PC-3 (cell line): ENCODE data around the gene TESMIN. TPM values are rescaled to one million over a fixed set of nuclear protein-coding genes. Genes with fewer than 3 reads are reported as not detected.

Source experiments
- ATAC-seq: fragments of 200-7000 bp; cut with Tn5 transposase; 2 replicates; pipeline ENCODE4 v1.9.1; 2020; ENCODE audit warnings: mild to moderate bottlenecking, moderate library complexity
- BruUV-seq: library from RNA; stranded (reverse); fragments of 400-500 nt; replicated peaks from 2 replicates; lab custom pipeline; 2021; lab: Mats Ljungman, UMichigan
- CTCF ChIA-PET: fragments of 300-600 bp; sonication (Branson Sonifier 250); formaldehyde crosslinking; loops from one replicate; lab custom pipeline; 2022; ENCODE audit warnings: antibody characterized with exemption; lab: Charles Lee
- POLR2A ChIA-PET: fragments of 300-600 bp; sonication (Branson Sonifier 250); formaldehyde crosslinking; loops from one replicate; lab custom pipeline; 2022; ENCODE audit warnings: antibody characterized with exemption; ENCODE audit not compliant: unreplicated experiment; lab: Charles Lee
- DNase-seq: peaks from one replicate; pipeline ENCODE4 v3.0.0-alpha.2; 2015
- H2AFZ ChIP-seq: fragments of 300-600 bp; sonication (generic); 2 replicates; pipeline ENCODE4 v1.6.0; 2016; ENCODE audit warnings: antibody characterized with exemption, low read length
- H3F3A ChIP-seq: fragments of 300-600 bp; sonication (generic); one replicate; pipeline ENCODE4 v1.6.0; 2017; ENCODE audit warnings: antibody characterized with exemption, low read length, control low read depth, mild to moderate bottlenecking; ENCODE audit not compliant: unreplicated experiment
- H3K27ac ChIP-seq: fragments of 300-600 bp; sonication (generic); 2 replicates; pipeline ENCODE4 v1.5.1; 2016; ENCODE audit warnings: mild to moderate bottlenecking, low read length
- H3K27me3 ChIP-seq: fragments of 300-600 bp; sonication (generic); 2 replicates; pipeline ENCODE4 v1.6.1; 2016; ENCODE audit warnings: low read length, mixed read lengths
- H3K36me3 ChIP-seq: fragments of 300-600 bp; sonication (generic); 2 replicates; pipeline ENCODE4 v1.6.1; 2016; ENCODE audit warnings: low read depth, mixed run types, low read length, mixed read lengths
- H3K4me1 ChIP-seq: fragments of 300-600 bp; sonication (generic); 2 replicates; pipeline ENCODE4 v1.5.1; 2016; ENCODE audit warnings: low read length; ENCODE audit not compliant: insufficient read depth
- H3K4me2 ChIP-seq: fragments of 300-600 bp; sonication (generic); 2 replicates; pipeline ENCODE4 v1.6.0; 2016; ENCODE audit warnings: low read length
- H3K4me3 ChIP-seq: fragments of 300-600 bp; sonication (generic); 2 replicates; pipeline ENCODE4 v1.5.1; 2016; ENCODE audit warnings: mild to moderate bottlenecking, low read length, mixed read lengths
- H3K79me2 ChIP-seq: fragments of 300-600 bp; sonication (generic); 2 replicates; pipeline ENCODE4 v1.6.1; 2017; ENCODE audit warnings: low read length, mixed read lengths
- H3K9ac ChIP-seq: fragments of 300-600 bp; sonication (generic); 2 replicates; pipeline ENCODE4 v1.6.0; 2016; ENCODE audit warnings: mild to moderate bottlenecking, low read length
- H3K9me2 ChIP-seq: fragments of 300-600 bp; sonication (generic); replicated peaks from 2 replicates; pipeline ENCODE4 v1.6.1; 2016; ENCODE audit warnings: mixed run types, low read length, mixed read lengths
- H3K9me3 ChIP-seq: fragments of 300-600 bp; sonication (generic); 2 replicates; pipeline ENCODE4 v1.6.1; 2016; ENCODE audit warnings: low read length, mixed read lengths
- H4K20me1 ChIP-seq: fragments of 300-600 bp; sonication (generic); 2 replicates; pipeline ENCODE4 v1.6.1; 2016; ENCODE audit warnings: low read length, mixed read lengths
- CTCF ChIP-seq: fragments of 300-600 bp; sonication (generic); conservative IDR thresholded peaks from 2 replicates; pipeline ENCODE4 v1.5.1; 2017; ENCODE audit warnings: antibody characterized with exemption, low read depth, mild to moderate bottlenecking, low read length
- EZH2 ChIP-seq: fragments of 300-600 bp; sonication (generic); IDR thresholded peaks from one replicate; pipeline ENCODE4 v1.6.1; 2017; ENCODE audit warnings: antibody characterized with exemption, mild to moderate bottlenecking, low read length; ENCODE audit not compliant: unreplicated experiment
- EZH2phosphoT487 ChIP-seq: fragments of 300-600 bp; sonication (generic); IDR thresholded peaks from 2 replicates; pipeline ENCODE4 v1.6.1; 2018; ENCODE audit warnings: mild to moderate bottlenecking, antibody characterized with exemption, low read length, borderline replicate concordance
- intact Hi-C: fragments of 100-400 bp; cut with micrococcal nuclease; formaldehyde crosslinking; loops from 2 replicates; pipeline ENCODE4 v1.9.0; 2023
- total RNA-seq: library from RNA; depleted of rRNA; stranded (reverse); fragments of >200 nt; gene quantifications from 2 replicates; pipeline ENCODE4 v1.2.3, GENCODE V29; 2014

TESMIN gene
- total RNA-seq, 1 experiment from 2014 or later = 25.8 TPM

GRCh38 chr11:68687311-68687710 is 64.0 kb downstream of the TESMIN start:
- Histone ChIP-seq H3K9me2 (no peaks in the 10 kb centered on the region), H3K27ac (no peak overlapping the region), H3K36me3 (no peaks in the 10 kb centered on the region), H3K4me3 (no peak overlapping the region), H2AFZ (no peak overlapping the region), H3K4me1 (peaks cover 3% of the 10 kb centered on the region; the same call in 1 of the 2 replicates), H3F3A (no peaks in the 10 kb centered on the region), H3K4me2 (no peak overlapping the region), H3K9me3 (no peaks in the 10 kb centered on the region), H3K27me3 (peaks cover 20% of the 10 kb centered on the region), H3K79me2 (no peaks in the 10 kb centered on the region), H4K20me1 (no peaks in the 10 kb centered on the region), H3K9ac (no peak overlapping the region)
- CTCF ChIA-PET = no interaction called here
- BruUV-seq = no TSS peak
- DNase-seq (no peak), ATAC-seq (no peak)
- POLR2A ChIA-PET = no interaction called here
- TF ChIP-seq EZH2phosphoT487 = no peak
- intact Hi-C loops = no loop called here

- Histone ChIP-seq H3K9ac (no peak overlapping the region), H3K4me3 (no peak overlapping the region), H4K20me1 (no peaks in the 10 kb centered on the region), H2AFZ (no peak overlapping the region), H3K27me3 (peaks cover 20% of the 10 kb centered on the region), H3F3A (no peaks in the 10 kb centered on the region), H3K9me2 (no peaks in the 10 kb centered on the region), H3K36me3 (no peaks in the 10 kb centered on the region), H3K4me1 (peaks cover 3% of the 10 kb centered on the region; the same call in 1 of the 2 replicates), H3K4me2 (no peak overlapping the region), H3K9me3 (no peaks in the 10 kb centered on the region), H3K79me2 (no peaks in the 10 kb centered on the region), H3K27ac (no peak overlapping the region)
- TF ChIP-seq EZH2phosphoT487 (no peak), EZH2 (no peak), CTCF (no peak)
- ATAC-seq (no peak), DNase-seq (no peak)
- intact Hi-C loops = no loop called here
- POLR2A ChIA-PET = no interaction called here
- BruUV-seq = no TSS peak
- CTCF ChIA-PET = no interaction called here
Observed at GRCh38 chr11:68686486-68686885, 64.8 kb downstream of the TESMIN start.

GRCh38 chr11:68685656-68686380 is 65.5 kb downstream of the TESMIN start:
- Histone ChIP-seq H3K4me3 (peak overlapping the region; percentile 73; the same call in 1 of the 2 replicates), H3K4me2 (peak overlapping the region; percentile 85), H3K27me3 (peaks cover 20% of the 10 kb centered on the region), H3K4me1 (peaks cover 3% of the 10 kb centered on the region; the same call in 1 of the 2 replicates), H3K36me3 (no peaks in the 10 kb centered on the region), H3K79me2 (no peaks in the 10 kb centered on the region), H4K20me1 (no peaks in the 10 kb centered on the region), H3K9me2 (no peaks in the 10 kb centered on the region), H3K9me3 (no peaks in the 10 kb centered on the region), H2AFZ (no peak overlapping the region), H3K27ac (no peak overlapping the region), H3K9ac (no peak overlapping the region), H3F3A (no peaks in the 10 kb centered on the region)
- ATAC-seq (no peak), DNase-seq (no peak)
- no peak for TF ChIP-seq CTCF
- no peak for TF ChIP-seq EZH2phosphoT487
- TF ChIP-seq EZH2 = no peak
- CTCF ChIA-PET = no interaction called here
- no TSS peak for BruUV-seq
- POLR2A ChIA-PET = no interaction called here
- intact Hi-C loops = no loop called here
